DOHH2 (cell line): ENCODE results near the gene RASSF4.

Source experiments
- EZH2phosphoT487 ChIP-seq: fragments of 200-600 bp; sonication (generic); IDR thresholded peaks from 2 replicates; pipeline ENCODE4 v1.6.1; 2017; ENCODE audit warnings: borderline replicate concordance, mild to moderate bottlenecking, antibody characterized with exemption, low read length, moderate library complexity, mixed read lengths
- TF ChIP-seq, protein P1 (sequence below): fragments of 200-600 bp; sonication (generic); IDR thresholded peaks from one replicate; pipeline ENCODE4 v1.5.1; 2014; ENCODE audit warnings: antibody characterized with exemption, mild to moderate bottlenecking, low read depth, low read length; ENCODE audit not compliant: poor library complexity, severe bottlenecking

DNA sequence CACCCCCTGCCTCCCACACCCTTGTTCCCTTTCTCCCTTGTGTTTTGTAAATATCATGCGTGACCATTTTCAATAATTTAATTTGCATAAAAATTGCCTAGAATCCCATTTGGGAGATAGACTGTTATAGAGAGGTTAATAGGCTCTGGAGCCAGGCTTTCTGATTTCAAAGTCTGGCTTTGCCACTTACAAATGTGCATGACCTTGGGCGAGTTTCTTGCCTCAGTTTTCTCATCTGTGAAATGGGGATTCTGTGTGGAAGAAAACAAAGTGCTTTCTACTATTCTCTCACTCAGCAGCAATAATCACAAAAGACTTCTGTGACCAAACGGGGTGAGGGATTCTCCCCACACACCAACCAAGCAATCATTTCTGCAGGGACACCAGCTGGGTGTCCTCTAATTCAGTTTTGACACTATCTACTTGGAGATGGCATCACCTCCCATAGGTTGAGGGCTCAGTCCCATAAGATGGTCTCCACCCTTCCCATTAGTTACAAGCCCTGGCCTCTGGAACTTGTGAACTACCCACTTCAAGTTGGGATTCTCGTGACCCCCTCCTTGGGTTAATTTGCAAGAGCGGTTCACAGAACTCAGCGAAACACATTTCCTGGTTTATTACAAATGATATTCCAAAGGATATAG, 37.6 kb downstream of the RASSF4 start:
- TF ChIP-seq, protein P1, sequence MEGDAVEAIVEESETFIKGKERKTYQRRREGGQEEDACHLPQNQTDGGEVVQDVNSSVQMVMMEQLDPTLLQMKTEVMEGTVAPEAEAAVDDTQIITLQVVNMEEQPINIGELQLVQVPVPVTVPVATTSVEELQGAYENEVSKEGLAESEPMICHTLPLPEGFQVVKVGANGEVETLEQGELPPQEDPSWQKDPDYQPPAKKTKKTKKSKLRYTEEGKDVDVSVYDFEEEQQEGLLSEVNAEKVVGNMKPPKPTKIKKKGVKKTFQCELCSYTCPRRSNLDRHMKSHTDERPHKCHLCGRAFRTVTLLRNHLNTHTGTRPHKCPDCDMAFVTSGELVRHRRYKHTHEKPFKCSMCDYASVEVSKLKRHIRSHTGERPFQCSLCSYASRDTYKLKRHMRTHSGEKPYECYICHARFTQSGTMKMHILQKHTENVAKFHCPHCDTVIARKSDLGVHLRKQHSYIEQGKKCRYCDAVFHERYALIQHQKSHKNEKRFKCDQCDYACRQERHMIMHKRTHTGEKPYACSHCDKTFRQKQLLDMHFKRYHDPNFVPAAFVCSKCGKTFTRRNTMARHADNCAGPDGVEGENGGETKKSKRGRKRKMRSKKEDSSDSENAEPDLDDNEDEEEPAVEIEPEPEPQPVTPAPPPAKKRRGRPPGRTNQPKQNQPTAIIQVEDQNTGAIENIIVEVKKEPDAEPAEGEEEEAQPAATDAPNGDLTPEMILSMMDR, result no peak
- TF ChIP-seq EZH2phosphoT487, result no peak
